Measurements from ENCODE around the gene INTS13.

DNA sequence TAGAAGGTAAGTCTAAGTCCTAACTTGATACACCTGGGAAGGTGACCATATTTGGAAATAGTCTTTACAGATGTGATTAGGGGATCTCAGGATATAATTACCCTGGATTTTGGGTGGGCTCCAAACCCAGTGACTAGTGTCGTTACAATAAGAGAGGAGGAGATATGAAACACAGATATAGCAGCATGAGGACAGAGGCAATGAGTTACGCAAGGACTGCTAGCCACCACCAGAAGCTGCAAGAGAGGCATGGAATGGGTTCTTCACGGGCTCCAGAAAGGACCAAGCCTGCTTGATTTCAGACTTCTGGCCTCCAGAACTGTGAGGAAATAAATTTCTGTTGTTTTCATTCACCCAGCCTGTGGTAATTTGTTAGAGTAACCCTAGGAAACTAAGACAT lies 29.1 kb upstream of the INTS13 start:
- TF ChIP-seq, protein P1, sequence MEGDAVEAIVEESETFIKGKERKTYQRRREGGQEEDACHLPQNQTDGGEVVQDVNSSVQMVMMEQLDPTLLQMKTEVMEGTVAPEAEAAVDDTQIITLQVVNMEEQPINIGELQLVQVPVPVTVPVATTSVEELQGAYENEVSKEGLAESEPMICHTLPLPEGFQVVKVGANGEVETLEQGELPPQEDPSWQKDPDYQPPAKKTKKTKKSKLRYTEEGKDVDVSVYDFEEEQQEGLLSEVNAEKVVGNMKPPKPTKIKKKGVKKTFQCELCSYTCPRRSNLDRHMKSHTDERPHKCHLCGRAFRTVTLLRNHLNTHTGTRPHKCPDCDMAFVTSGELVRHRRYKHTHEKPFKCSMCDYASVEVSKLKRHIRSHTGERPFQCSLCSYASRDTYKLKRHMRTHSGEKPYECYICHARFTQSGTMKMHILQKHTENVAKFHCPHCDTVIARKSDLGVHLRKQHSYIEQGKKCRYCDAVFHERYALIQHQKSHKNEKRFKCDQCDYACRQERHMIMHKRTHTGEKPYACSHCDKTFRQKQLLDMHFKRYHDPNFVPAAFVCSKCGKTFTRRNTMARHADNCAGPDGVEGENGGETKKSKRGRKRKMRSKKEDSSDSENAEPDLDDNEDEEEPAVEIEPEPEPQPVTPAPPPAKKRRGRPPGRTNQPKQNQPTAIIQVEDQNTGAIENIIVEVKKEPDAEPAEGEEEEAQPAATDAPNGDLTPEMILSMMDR (IDR thresholded peaks at IDR 0.05; ENCODE audit: insufficient read depth, low read length, poor library complexity, severe bottlenecking), result no peak
- no peak for TF ChIP-seq EZH2phosphoT487 (conservative IDR thresholded peaks at IDR 0.05; ENCODE audit: low read length)

Measured in SU-DHL-6 (cell line).